NCI-H446 (cell line): ENCODE results near the gene UNC5C.
"Not testable (repeated sequence)": the region's sequence is repeated elsewhere in the genome, so short reads cannot be mapped to it uniquely, and the experiment has no call there.

Experiments
- DNase-seq, 2 experiments: peaks; one replicate each; lab custom pipeline; 2025; lab: John Stamatoyannopoulos, UW

UNC5C gene

DNA sequence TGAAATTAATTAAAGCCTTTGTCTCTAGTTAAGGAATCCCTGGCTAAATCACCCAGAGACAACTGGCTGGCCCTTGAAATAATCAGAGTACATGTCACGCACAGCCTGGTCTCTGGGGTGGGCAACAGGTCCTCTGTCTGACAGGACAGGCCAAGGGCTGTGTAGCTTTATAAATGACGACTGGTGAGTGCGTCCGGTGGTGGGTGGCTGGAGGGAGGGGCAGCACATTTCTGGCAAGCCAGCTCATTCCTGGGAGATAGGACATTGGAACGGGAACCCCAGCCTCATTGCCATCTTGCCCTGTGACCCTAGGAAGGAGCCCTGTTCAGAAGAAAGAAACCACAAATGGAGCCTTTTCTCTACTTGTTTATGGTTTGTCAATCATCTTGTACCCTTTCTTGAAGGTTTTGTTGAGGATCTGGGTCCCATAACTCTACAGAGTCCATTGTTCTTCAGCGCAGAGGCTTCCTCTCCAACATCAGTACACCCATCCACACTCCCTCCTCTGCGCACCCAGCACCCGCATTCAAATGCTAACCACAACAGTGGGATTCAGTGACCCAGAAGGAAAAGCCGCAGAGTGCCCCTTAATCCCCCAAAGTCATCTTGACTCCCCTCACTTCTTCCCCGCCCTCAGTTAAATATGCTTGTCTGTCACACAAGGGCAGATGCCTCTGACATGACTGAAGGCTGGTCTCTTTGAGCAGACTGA lies 368.1 kb downstream of the UNC5C start:
- no peak for DNase-seq

- DNase-seq: no peak
Observed at GRCh38 chr4:95178938-95179337, 369.8 kb downstream of the UNC5C start.

- not testable (repeated sequence) for DNase-seq
Observed at GRCh38 chr4:95171377-95171776, 377.4 kb downstream of the UNC5C start.

GRCh38 chr4:95170176-95170575 lies 378.6 kb downstream of the UNC5C start:
- DNase-seq: no peak

DNA sequence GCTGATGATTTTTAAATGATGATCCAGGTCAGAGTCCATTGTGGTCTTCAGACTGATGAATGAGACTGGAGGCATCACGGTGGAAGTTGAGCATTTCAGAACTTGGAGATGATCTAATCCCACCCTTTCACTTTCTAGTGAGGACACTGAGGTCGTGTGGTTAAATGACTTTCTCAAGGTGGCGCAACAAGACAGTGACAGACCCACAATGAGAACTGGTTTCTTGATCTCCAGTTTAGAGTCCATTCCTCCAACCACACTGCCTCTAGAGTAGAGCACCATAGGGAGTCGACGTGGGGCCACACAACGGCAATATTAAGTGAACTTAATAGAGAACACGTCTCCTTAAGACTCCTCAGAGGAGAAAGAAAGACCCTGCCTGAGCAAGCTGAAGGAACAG lies 381.0 kb downstream of the UNC5C start:
- peak in 1 of 2 experiments; percentile 3 for DNase-seq

- peak; percentile 62 to 74 for DNase-seq
Observed at GRCh38 chr4:95165926-95166524, 382.7 kb downstream of the UNC5C start.

- DNase-seq: no peak
Observed at GRCh38 chr4:95162867-95163266, 385.9 kb downstream of the UNC5C start.

GRCh38 chr4:95161781-95162469 lies 386.8 kb downstream of the UNC5C start:
- no peak for DNase-seq

- DNase-seq: no peak
Observed at GRCh38 chr4:95159384-95159783, 389.4 kb downstream of the UNC5C start.

DNA sequence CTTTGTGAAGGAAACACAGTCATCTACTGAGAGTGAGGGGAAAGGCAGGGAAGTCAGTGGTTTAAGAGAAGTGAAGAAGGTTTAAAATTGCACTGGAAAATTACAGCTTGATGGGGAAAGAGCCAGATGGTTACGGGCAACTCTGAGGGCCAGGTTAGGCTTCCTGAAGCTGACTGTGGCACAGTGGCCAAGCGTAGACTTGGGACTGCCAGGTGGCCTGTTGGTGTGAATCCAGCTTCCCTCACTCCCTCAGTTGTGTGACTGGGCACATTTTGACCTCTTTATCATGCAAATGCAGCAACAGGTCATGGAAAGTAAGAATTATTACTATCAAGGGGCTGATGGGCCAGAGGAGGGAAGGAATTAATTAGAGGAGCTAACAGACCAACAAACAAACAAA lies 390.1 kb downstream of the UNC5C start:
- DNase-seq: no peak

GRCh38 chr4:95158045-95158444 lies 390.7 kb downstream of the UNC5C start:
- DNase-seq: no peak

DNA sequence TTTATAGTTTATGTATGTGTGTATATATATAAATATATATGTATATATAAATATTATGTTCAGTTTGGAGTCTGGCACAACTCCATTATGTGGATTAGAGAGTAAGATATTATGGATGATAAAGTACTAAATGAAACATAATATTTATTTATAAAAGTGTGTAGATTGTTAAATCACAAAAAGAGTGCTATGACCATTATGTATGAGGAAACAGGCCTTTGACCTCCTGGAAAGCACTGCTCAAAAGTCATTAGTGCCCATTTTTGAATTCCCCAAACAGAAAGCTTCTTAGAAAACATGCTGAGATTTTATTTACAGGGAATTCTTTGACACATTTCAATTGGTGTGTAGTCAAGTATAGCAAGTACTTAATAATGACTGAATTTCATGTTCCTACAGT lies 391.2 kb downstream of the UNC5C start:
- no peak for DNase-seq

DNA sequence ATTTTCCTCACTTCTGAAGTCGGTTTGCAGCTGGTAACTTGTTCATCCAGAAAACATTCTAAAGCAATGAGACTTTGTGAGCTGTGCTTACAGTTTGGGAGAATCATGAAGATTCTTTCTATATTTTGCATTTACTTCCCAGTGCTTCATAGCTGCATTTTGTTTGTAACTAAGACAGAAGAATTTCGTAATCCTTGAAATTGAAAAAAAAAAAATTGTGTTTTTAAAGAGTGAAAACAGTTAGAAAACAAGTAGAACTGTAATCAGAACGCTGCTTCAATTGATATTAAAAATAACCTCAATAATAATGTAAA lies 392.4 kb downstream of the UNC5C start:
- no peak for DNase-seq

DNA sequence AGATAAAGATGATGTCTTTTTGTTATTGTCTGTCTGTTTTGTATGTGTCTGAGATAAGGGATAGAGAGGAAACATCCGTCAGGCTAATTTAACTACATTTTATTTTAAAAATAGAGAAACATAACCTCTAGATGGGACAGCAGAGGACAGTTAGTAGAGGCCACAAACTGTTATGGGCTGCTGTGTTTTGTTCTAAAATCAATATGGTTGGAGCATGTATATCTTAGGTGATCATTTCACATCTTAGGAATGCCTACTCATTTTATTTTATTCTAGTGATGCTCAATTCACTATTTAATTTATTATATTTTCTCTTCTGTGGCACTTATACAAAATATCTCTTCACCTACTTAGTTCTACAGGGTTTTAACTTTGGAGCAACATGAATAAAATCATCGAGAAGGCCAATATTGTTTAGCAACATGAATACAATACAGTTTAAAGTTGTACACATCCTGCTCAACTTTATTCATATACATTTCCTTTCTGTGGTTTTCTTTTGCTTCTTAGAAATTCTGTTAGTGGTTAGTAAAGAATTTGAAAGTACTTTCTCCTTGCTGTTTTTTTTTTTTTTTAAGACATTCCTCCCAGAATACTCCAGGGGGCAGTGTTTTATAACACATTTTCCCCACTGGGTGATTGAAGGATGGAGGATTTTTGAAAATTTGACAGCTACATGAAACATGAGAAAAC lies 392.9 kb downstream of the UNC5C start:
- peak; percentile 39 to 56 for DNase-seq

DNA sequence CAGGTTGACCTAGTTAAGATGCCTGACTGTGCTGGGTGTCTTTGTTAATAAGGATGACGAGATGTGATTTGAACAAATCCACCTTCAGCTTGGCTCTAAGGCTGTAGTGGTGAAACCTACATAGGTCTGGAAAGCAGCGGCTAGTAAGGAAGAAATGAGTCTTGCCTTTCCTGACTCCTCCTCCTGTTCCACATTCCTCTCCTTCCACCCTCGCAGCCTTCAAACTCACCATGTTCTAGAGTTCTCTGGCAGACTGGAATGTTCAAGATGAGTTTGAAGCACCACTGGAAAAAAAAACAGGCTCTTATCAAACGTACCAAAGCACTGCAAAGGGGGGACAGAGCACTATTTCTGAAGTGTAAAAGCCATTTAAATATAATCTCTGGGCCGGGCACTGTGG lies 395.6 kb downstream of the UNC5C start:
- DNase-seq: no peak

GRCh38 chr4:95151255-95151654 lies 397.5 kb downstream of the UNC5C start:
- DNase-seq: no peak

DNA sequence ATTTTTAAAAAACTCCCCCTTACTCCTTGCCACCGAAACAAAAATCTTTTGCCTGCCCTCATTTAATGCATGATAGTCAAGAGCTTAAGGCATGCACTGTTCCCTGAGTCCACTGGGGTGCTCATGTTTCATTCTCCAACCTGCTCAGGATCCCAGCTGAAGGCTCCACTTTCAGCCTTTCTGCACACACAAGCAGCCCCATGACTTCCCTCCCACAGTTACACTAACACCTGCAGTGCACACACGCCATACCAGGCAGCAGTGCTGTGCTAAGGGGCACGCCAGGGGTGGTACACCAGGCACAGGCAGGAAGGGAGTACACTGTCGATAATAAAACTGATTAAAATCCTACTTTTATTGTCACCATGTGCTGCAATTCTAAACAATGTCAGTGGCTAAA lies 405.8 kb downstream of the UNC5C start:
- DNase-seq: no peak

- no peak for DNase-seq
Observed at GRCh38 chr4:95141361-95141760, 407.4 kb downstream of the UNC5C start.

DNA sequence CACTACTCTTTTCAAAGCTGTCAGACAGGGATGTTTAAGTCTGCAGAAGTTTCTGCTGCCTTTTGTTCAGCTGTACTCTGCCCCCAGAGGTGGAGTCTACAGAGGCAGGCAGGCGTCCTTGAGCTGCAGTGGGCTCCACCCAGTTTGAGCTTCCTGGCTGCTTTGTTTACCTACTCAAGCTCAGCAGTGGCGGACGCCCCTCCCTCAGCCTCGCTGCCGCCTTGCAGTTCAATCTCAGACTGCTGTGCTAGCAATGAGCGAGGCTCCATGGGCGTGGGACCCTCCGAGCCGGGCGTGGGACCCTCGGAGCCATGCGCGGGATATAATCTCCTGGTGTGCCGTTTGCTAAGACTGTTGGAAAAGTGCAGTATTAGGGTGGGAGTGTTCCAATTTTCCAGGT lies 409.3 kb downstream of the UNC5C start:
- DNase-seq: not testable (repeated sequence)

GRCh38 chr4:95134016-95134415 lies 414.8 kb downstream of the UNC5C start:
- DNase-seq: not testable (repeated sequence)

DNA sequence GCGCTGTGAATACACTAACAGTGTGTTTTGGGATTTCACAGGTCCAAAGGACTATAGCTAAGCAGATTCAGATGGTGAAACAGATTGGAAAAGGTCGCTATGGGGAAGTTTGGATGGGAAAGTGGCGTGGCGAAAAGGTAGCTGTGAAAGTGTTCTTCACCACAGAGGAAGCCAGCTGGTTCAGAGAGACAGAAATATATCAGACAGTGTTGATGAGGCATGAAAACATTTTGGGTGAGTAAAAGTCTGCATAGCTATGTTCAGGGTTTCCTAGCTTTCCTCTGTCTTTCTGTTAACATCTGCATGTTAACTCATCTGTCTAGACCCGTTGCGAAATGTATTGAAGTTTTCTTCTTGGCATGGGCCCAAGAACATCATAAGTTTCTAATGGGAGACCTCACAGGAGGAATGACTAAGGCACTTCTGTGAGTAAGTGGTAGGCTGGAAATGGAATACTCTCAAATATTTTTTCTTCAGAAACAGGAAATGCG lies 418.9 kb downstream of the UNC5C start:
- DNase-seq: peak in 1 of 2 experiments; percentile 14

GRCh38 chr4:95129031-95129430 lies 419.7 kb downstream of the UNC5C start:
- no peak for DNase-seq
